ENCODE results near the gene GALNS.

Gene GALNS

DNA sequence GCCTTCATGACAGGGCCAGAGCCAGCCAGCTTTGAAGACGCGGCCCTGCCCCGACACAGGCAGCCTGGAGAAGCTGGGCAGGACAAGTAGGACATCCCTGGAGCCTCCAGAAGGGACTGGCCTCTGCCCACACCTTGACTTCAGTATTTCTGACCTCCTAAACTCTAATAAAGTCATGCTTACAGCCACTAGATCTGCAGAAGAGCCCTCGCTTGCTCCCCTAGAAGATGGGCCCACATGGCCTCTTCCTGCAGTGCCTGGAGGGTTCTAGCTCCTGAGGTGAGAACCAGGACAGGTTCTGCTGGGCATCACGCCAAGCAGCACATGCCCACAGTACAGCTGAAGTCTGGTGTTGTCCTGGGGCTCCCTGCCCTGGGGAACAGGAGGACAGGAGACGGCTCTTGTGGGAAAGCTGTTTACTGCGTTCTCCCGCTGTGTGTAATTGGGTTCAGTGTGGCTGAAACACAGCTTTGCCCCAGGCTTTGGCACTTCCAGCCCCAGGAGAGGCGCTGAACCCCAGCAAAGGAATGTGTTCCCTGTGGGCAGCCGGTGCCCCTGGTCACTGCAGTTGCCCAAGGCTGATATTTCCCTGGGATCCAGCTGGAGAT, 47.6 kb downstream of the GALNS start:
- peaks cover 25% of the 10 kb centered on the region for H3K4me1 Mint-ChIP-seq (ENCODE audit: low read depth)

DNA sequence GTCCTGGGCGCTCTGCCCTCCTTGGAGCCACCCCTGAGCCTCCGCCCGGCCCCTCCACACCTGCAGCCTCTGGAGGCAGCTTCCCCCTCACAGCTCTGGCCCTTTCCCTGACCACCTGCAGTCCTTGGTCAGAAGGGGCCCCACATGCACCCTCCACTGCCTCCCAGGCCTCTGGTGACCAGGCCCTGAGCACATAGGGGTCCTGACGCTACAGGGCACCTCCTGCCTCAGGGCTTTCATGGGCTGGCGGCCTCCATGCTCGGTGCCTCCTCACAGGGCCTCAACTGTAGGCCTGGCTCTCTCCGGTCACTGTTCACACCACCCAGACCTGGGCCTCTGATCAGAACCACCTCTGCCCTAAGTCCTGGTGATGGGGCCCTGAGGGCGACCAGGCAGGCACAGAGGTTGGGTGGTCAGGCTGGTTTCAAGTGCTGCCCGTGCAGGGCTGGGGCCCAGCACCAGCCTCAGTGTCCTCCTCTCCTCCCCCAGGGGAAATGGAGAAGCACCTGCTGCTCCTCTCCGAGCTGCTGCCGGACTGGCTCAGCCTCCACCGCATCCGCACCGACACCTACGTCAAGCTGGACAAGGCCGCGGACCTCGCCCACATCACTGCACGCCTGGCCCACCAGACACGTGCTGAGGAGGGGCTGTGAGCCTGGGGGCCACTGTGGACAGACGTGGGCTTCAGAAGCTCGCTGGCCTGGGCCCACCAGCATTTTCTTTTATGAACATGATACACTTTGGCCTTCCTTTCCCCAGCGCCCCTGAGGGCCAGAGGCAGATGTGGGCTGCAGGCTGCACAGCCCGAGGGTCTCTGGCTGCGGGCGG, 48.9 kb downstream of the GALNS start:
- Mint-ChIP-seq H3K36me3 (ENCODE audit: low read depth) (peaks cover 24% of the 10 kb centered on the region), H3K27me3 (no peaks in the 10 kb centered on the region), H3K9me3 (no peaks in the 10 kb centered on the region), H3K27ac (no peak overlapping the region), H3K4me3 (no peak overlapping the region), H3K4me1 (ENCODE audit: low read depth) (peaks cover 24% of the 10 kb centered on the region)

More for the DNA sequence above, 47.6 kb downstream of the GALNS start:
- Mint-ChIP-seq H3K27ac (peak overlapping the region; percentile 88), H3K9me3 (no peaks in the 10 kb centered on the region), H3K36me3 (ENCODE audit: low read depth) (peaks cover 24% of the 10 kb centered on the region), H3K27me3 (no peaks in the 10 kb centered on the region), H3K4me3 (peak overlapping the region; percentile 89)

DNA sequence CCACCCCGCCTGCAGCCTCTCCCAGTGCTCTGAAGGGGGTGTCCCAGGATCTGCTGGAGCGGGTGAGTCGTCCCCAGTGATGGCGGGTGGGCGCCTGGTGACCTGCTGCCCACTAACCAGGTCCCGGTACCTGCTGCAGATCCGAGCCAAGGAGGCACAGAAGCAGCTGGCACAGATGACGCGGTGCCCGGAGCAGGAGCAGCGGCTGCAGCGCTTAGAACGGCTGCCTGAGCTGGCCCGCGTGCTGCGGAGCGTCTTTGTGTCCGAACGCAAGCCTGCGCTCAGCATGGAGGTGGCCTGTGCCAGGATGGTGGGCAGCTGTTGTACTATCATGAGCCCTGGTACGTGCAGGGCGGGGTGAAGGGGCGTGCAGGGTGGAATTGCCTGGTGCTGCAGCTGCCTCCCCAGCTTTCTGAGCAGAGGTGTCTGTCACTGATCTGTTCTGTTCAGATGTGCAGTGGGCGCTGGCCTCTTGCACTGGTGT, 49.6 kb downstream of the GALNS start:
- H3K27me3 Mint-ChIP-seq, result no peaks in the 10 kb centered on the region
- H3K4me1 Mint-ChIP-seq (ENCODE audit: low read depth), result peaks cover 21% of the 10 kb centered on the region
- H3K36me3 Mint-ChIP-seq (ENCODE audit: low read depth), result peaks cover 24% of the 10 kb centered on the region
- no peak overlapping the region for H3K27ac Mint-ChIP-seq
- H3K9me3 Mint-ChIP-seq, result no peaks in the 10 kb centered on the region
- H3K4me3 Mint-ChIP-seq, result no peak overlapping the region

DNA sequence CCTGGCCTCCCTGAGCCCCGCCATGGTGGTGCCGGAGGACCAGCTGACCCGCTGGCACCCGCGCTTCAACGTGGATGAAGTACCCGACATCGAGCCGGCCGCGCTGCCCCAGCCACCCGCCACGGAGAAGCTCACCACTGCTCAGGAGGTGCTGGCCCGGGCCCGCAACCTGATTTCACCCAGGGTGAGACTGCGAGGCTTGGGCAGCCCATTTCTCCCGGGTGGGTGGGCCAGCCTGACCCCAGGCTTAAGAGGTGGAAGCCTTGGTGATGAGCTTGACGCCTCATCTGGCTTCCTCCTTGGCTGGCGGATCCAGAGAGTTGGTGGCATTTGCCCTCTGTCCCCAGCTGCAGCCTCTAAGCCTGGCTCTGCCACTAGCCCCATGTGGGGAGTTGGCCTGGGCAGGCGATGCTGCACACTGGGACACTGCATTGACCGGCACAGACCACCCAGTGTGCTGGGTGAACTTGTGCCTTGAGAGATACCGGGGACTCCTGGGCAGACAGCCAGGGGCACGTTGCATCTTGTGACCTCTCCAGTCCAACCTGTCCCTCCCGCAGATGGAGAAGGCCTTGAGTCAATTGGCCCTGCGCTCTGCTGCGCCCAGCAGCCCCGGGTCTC, 50.1 kb downstream of the GALNS start:
- peak overlapping the region; percentile 26 for H3K4me3 Mint-ChIP-seq
- no peaks in the 10 kb centered on the region for H3K27me3 Mint-ChIP-seq
- peaks cover 21% of the 10 kb centered on the region for H3K4me1 Mint-ChIP-seq (ENCODE audit: low read depth)
- no peaks in the 10 kb centered on the region for H3K9me3 Mint-ChIP-seq
- no peak overlapping the region for H3K27ac Mint-ChIP-seq
- H3K36me3 Mint-ChIP-seq (ENCODE audit: low read depth), result peaks cover 24% of the 10 kb centered on the region

DNA sequence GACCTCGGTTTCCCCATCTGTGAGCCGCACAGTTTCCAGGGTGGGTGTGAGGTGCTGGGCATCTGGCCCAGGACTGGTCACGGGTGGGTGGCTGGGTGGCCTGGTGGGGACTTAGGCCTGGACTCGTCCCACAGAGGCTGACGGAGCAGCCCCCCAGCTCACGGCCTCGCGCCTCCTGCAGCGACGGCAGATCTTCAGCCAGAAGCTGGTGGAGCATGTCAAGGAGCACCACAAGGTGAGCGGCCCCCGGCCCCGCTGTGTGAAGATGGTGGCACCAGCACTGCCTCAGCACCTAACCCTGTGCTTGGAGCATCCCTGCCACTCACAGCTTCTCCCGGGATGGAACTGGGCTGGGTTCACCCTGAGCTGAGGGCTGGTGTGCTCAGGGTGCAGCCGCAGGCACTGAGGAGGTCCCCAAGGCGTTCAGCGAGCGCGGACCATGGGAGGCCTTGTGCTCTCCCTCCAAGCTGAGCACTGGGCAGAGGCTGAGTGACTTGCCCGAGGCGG, 50.8 kb downstream of the GALNS start:
- no peaks in the 10 kb centered on the region for H3K9me3 Mint-ChIP-seq
- peak overlapping the region; percentile 26 for H3K4me3 Mint-ChIP-seq
- no peak overlapping the region for H3K27ac Mint-ChIP-seq
- H3K4me1 Mint-ChIP-seq (ENCODE audit: low read depth), result peaks cover 25% of the 10 kb centered on the region
- H3K36me3 Mint-ChIP-seq (ENCODE audit: low read depth), result peaks cover 24% of the 10 kb centered on the region
- H3K27me3 Mint-ChIP-seq, result no peaks in the 10 kb centered on the region

DNA sequence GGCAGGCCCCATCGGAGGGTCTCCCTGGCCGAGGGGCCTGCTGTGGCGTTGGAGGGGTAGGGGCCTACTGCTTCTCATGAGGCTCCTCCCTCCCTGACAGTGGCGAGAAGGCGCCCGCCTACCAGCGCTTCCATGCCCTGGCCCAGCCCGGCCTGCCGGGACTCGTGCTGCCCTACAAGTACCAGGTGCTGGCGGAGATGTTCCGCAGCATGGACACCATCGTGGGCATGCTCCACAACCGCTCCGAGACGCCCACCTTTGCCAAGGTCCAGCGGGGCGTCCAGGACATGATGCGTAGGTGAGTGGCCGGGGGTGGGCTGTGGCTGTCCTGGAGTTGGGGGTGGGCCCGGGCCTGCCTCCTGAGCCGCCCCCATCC, 51.4 kb downstream of the GALNS start:
- peak overlapping the region; percentile 83 for H3K4me3 Mint-ChIP-seq
- no peaks in the 10 kb centered on the region for H3K9me3 Mint-ChIP-seq
- peaks cover 30% of the 10 kb centered on the region for H3K4me1 Mint-ChIP-seq (ENCODE audit: low read depth)
- H3K27me3 Mint-ChIP-seq, result no peaks in the 10 kb centered on the region
- H3K36me3 Mint-ChIP-seq (ENCODE audit: low read depth), result peaks cover 24% of the 10 kb centered on the region
- H3K27ac Mint-ChIP-seq, result peak overlapping the region; percentile 49

DNA sequence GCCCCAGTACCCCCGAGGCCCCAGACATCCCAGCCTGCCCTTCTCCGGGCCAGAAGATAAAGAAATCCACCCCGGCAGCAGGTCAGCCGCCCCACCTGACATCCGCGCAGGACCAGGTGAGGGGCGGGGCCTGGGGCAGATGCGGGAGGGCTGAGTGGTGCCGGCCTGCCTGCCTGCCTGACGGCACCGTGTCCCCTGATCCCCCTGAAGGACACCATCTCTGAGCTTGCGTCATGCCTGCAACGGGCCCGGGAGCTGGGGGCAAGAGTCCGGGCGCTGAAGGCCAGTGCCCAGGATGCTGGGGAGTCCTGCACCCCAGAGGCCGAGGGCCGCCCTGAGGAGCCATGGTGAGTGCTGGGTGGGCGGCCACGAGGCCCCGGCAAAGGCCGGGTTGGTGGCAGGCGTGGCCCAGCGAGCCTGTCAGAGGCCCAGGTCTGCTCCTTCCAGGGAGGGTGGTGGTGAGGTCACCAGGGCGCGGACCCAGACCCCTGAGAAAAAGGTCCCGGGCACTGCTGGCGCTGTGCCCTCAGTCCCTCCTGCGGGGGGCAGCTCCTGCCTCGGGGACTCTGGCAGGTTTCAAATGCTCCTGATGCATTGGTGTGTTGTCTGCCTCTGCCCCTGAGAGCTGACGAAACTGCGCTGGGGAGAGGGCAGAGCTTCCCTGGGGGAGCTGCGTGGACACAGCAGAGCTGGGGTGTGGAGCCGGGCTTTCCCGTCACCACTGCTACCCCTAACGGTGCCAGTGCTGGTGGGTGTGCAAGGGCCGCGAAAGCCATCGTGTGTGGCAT, 52.0 kb downstream of the GALNS start:
- H3K27ac Mint-ChIP-seq, result peak overlapping the region; percentile 70
- H3K36me3 Mint-ChIP-seq (ENCODE audit: low read depth), result peaks cover 19% of the 10 kb centered on the region
- H3K4me3 Mint-ChIP-seq, result peak overlapping the region; percentile 83
- peaks cover 28% of the 10 kb centered on the region for H3K4me1 Mint-ChIP-seq (ENCODE audit: low read depth)
- no peaks in the 10 kb centered on the region for H3K9me3 Mint-ChIP-seq
- no peaks in the 10 kb centered on the region for H3K27me3 Mint-ChIP-seq

DNA sequence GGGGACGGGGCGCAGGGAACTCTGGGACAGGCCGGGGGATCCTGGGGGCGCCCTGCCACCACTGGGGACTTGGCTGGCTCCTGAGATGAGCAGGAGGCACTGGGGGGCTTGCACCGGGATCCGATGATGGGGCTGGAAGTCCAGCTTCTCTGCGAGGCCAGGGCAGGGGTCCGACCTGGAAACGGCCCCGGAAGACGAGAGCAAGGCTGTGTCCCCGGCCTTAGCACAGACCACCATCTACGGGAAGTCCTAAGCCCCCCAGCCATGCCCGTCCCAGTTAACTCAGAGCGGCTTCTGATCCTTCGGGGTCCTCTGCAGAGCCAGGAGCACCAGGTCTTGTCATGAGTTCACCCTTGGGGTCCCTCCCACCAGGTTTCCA, 52.6 kb downstream of the GALNS start:
- Mint-ChIP-seq H3K4me1 (ENCODE audit: low read depth) (peaks cover 23% of the 10 kb centered on the region), H3K4me3 (peak overlapping the region; percentile 83), H3K27ac (peak overlapping the region; percentile 70), H3K36me3 (ENCODE audit: low read depth) (peaks cover 14% of the 10 kb centered on the region), H3K27me3 (no peaks in the 10 kb centered on the region), H3K9me3 (no peaks in the 10 kb centered on the region)

DNA sequence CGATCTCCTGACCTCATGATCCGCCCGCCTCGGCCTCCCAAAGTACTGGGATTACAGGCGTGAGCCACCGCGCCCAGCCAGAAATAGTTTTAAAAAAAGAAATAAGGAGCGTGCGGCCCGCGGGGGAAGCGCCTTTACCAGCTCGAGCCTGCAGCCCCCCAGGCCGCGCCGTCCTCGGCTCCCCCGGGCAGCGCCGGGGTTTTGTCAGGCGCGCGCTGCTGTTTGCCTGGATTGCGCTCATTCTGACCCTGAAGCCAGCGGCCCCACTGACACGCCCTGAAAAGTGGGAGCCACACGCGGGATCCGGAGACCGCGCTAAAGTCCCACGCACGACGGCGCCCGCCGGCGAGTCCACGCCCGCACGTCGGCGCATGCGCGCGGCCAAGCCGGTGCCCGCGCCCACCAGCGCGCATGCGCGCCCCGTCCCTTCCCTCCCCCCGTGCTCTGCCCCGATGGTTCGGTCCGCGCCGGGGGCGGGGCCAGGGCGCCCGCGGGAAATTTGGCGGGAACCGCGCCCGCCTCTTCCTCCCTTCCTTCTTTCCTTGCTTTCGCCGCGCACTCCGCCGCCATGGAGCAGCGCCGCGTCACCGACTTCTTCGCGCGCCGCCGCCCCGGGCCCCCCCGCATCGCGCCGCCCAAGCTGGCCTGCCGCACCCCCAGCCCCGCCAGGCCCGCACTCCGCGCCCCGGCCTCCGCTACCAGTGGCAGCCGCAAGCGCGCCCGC, 53.3 kb downstream of the GALNS start, which contains the start of gene CDT1:
CDT1 (plus strand) TSS at position 526 of the 724 bp plus-strand sequence; CDS start at position 569, 43 bp downstream.
- peak within 1 kb of the TSS; percentile 83 for H3K4me3 Mint-ChIP-seq
- H3K36me3 Mint-ChIP-seq (ENCODE audit: low read depth), result peaks cover 10% of the 10 kb centered on the region
- no peaks in the 10 kb centered on the region for H3K27me3 Mint-ChIP-seq
- H3K4me1 Mint-ChIP-seq (ENCODE audit: low read depth), result peaks cover 17% of the 10 kb centered on the region
- peak within 1 kb of the TSS; percentile 87 for H3K27ac Mint-ChIP-seq
- no peaks in the 10 kb centered on the region for H3K9me3 Mint-ChIP-seq

DNA sequence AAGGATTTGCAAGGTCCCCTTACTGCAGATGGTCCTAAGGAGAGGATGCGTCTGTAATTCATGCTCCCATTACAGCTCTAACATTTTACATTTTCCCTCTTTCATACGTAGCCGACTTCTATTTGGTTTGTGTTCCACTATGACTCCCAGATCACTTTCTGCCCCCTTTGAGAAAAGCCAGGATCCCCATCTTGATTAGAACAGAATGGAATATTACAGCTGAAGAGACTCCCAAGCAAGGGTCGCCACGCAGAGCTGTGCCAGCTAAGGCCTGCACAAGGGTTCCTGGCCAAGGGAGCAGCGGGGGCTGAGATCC, 56.5 kb downstream of the GALNS start:
- H3K36me3 Mint-ChIP-seq (ENCODE audit: low read depth), result no peaks in the 10 kb centered on the region
- no peak overlapping the region for H3K27ac Mint-ChIP-seq
- H3K4me3 Mint-ChIP-seq, result no peak overlapping the region
- no peaks in the 10 kb centered on the region for H3K27me3 Mint-ChIP-seq
- no peaks in the 10 kb centered on the region for H3K9me3 Mint-ChIP-seq
- H3K4me1 Mint-ChIP-seq (ENCODE audit: low read depth), result peaks cover 14% of the 10 kb centered on the region

DNA sequence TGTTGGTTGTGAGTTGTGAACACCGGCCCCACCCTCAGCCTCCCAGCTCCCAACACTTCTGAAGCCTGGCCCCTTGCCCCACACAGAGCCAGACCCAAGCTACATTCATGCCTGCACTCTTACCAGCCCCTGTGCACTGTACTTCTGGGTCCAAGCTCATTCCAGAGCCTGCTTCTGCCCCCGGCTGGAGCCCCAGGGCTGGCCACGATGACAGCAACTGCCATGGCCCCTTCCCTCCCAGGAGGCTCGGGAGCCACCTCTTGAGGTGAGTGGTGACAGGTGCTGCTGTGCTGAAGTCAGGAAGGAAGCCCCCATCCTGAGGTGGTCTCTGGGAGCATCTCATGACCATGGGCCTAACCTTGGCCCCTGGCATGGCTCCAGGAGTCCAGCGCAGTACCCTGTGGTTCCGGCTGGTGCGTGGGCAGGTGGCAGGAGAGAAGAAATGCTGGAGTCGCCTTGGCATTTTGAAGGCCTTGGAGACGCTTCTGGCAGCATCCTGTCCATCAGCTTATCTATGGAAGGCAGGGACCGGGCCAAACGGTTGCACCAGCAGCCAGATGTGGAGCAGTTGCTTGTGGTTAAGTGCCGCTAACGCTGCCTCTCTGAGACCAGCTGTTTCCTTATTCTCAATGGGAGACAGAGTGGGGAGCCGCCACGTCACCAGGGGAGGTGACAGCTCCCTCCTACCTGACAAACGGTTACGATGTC, 57.0 kb downstream of the GALNS start:
- Mint-ChIP-seq H3K9me3 (no peaks in the 10 kb centered on the region), H3K36me3 (ENCODE audit: low read depth) (no peaks in the 10 kb centered on the region), H3K27me3 (no peaks in the 10 kb centered on the region), H3K4me1 (ENCODE audit: low read depth) (peaks cover 15% of the 10 kb centered on the region), H3K27ac (no peak overlapping the region), H3K4me3 (no peak overlapping the region)

DNA sequence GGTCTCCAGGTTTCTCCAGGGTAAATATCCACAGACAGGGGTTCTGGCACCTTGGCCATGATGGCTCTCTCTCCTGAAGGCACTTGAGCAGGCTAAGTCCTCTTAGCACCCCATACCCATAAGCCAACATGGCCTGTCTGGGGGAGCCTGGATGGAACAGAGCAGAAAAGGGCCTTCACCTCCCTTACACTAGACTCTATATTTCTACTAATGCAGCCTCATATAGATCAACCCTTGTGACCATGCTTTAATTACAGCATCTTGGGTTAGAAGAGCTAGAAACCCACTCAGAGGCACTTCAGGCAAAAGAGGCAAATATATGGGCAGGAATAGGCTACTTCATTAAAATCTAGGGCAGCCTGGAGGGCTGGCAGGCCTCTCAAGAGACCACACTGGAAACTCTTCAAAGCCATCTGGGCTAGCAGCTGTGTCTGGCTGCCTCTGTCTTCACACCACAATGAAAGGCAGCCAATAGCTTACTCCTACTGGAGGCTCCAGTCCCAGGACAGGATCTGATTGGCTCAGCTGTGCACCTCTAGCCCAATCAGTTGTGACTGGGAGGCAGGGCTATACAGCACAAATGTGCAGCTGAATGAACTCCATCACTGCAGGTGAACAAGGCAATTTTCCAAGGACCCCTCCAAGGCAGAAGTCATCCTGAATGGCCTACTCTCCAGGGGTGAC, 57.8 kb downstream of the GALNS start:
- Mint-ChIP-seq H3K36me3 (ENCODE audit: low read depth) (no peaks in the 10 kb centered on the region), H3K27ac (no peak overlapping the region), H3K27me3 (no peaks in the 10 kb centered on the region), H3K9me3 (no peaks in the 10 kb centered on the region), H3K4me3 (no peak overlapping the region), H3K4me1 (ENCODE audit: low read depth) (peaks cover 17% of the 10 kb centered on the region)

DNA sequence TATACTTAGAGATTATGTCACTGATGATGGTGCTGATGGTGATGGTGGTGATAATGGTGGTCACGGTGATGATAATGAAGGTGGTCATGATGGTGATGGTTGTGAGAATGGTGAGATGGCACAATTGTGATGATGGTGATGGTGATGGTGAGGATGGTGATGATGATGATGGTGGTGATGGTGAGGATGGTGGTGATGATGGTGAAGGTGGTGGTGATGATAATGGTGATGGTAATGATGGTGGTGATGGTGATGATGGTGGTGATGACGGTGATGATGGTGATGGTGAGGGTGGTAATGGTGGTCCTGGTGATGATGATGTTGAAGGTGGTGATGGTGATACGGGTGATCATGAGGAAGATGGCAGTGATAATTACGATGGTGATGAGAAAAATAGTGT, 58.7 kb downstream of the GALNS start:
- H3K27ac Mint-ChIP-seq, result no peak overlapping the region
- H3K4me1 Mint-ChIP-seq (ENCODE audit: low read depth), result peaks cover 19% of the 10 kb centered on the region

More for the DNA sequence above, 58.7 kb downstream of the GALNS start:
- no peaks in the 10 kb centered on the region for H3K9me3 Mint-ChIP-seq
- no peaks in the 10 kb centered on the region for H3K36me3 Mint-ChIP-seq (ENCODE audit: low read depth)
- H3K4me3 Mint-ChIP-seq, result no peak overlapping the region
- H3K27me3 Mint-ChIP-seq, result no peaks in the 10 kb centered on the region
